ENCODE results near the gene NOB1. TPM values are rescaled to one million over a fixed set of nuclear protein-coding genes. Genes with fewer than 3 reads are reported as not detected.

The NOB1 gene
- total and polyA plus RNA-seq, 2 of the 4 experiments (the other 2 are of a cell fraction) = 47.0 to 58.1 TPM

DNA sequence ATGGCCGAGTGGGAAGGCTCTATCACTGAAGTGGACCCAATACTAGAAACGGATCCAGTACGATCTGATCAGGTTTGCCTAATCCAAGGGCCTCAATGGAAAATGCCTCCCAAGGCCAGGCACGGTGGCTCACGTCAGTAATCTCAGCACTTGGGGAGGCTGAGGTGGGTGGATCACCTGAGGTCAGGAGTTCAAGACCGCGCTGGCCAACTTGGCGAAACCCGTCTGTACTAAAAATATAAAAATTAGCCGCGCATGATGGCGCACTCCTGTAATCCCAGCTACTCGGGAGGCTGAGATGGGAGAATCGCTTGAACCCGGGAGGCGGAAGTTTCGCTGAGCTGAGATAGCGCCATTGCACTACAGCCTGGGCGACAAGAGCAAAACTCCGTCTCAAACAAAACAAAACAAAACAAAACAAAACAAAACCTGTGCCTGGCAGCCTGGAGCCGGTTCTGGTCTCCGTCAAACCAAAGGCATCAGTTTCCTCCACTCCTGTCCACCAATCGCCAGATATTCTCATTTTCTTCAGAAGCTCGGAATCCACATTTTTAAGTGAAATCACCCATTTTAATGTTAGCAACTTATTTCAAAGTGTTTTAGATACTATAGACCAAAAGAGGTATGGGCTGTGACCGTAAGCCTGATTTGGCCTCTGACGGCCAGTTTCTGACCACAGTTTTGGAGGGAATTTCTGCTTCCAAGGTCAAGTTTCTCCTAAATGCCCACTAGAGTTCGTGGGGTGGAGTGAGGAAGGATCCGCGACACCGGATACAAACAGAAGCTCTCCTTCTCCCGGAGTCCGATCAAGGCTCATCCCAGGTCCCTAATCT is 29.0 kb downstream of the NOB1 start:
- peak overlapping the region; percentile 86 to 96 for H4K8ac ChIP-seq (ENCODE audit: low read depth in 2 of 2, low read length in 2 of 2)
- no peaks in the 10 kb centered on the region for H3K9me3 ChIP-seq (ENCODE audit: control insufficient read depth, insufficient read depth, low read length)
- peaks cover 6% of the 10 kb centered on the region for H3K36me3 ChIP-seq (ENCODE audit: control insufficient read depth, insufficient read depth, low read length)
- peak overlapping the region; percentile 83 for H4K91ac ChIP-seq (ENCODE audit: insufficient read depth, low read depth, low read length)
- peak overlapping the region; percentile 97 for H2AK5ac ChIP-seq (ENCODE audit: low read depth, low read length)
- no peak for TF ChIP-seq NFE2L2 (IDR thresholded peaks at IDR 0.05; ENCODE audit: low read depth, low read length)
- no peak for TF ChIP-seq SMC3 (IDR thresholded peaks at IDR 0.05; ENCODE audit: low read depth, low read length)
- no peak for TF ChIP-seq MAFK (IDR thresholded peaks at IDR 0.05; ENCODE audit: low read depth, low read length)
- TF ChIP-seq MAZ (IDR thresholded peaks at IDR 0.05; ENCODE audit: borderline replicate concordance, low read depth, low read length) = no peak
- TF ChIP-seq CEBPB (IDR thresholded peaks at IDR 0.05; ENCODE audit: low read depth, low read length) = no peak
- TF ChIP-seq POLR2A (IDR thresholded peaks at IDR 0.05; ENCODE audit: low read depth, low read length) = no peak
- TF ChIP-seq MXI1 (IDR thresholded peaks at IDR 0.05; ENCODE audit: borderline replicate concordance, low read depth, low read length) = no peak
- TF ChIP-seq RCOR1 (IDR thresholded peaks at IDR 0.05; ENCODE audit: insufficient replicate concordance, low read length) = no peak
- TF ChIP-seq, protein P1, sequence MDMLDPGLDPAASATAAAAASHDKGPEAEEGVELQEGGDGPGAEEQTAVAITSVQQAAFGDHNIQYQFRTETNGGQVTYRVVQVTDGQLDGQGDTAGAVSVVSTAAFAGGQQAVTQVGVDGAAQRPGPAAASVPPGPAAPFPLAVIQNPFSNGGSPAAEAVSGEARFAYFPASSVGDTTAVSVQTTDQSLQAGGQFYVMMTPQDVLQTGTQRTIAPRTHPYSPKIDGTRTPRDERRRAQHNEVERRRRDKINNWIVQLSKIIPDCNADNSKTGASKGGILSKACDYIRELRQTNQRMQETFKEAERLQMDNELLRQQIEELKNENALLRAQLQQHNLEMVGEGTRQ (IDR thresholded peaks at IDR 0.05; ENCODE audit: low read depth, low read length) = no peak
- TF ChIP-seq, protein P2, sequence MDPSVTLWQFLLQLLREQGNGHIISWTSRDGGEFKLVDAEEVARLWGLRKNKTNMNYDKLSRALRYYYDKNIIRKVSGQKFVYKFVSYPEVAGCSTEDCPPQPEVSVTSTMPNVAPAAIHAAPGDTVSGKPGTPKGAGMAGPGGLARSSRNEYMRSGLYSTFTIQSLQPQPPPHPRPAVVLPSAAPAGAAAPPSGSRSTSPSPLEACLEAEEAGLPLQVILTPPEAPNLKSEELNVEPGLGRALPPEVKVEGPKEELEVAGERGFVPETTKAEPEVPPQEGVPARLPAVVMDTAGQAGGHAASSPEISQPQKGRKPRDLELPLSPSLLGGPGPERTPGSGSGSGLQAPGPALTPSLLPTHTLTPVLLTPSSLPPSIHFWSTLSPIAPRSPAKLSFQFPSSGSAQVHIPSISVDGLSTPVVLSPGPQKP (IDR thresholded peaks at IDR 0.05; ENCODE audit: borderline replicate concordance, low read depth, low read length) = no peak
- TF ChIP-seq FOS (IDR thresholded peaks at IDR 0.05; ENCODE audit: low read depth, low read length) = no peak
- peak overlapping the region; percentile 78 for H2BK120ac ChIP-seq (ENCODE audit: low read depth, low read length)
- H3K4me2 ChIP-seq (ENCODE audit: low read depth, low read length) = peak overlapping the region; percentile 78
- peak overlapping the region; percentile 87 for H3K9ac ChIP-seq (ENCODE audit: low read depth, low read length)
- DNase-seq (no peak), ATAC-seq (ENCODE audit: low read depth) (no peak; the same call in 1 of the 2 replicates)
- dilution Hi-C loops (cut with HindIII; ENCODE audit: low sequenced_read_pairs, unreplicated experiment) (no loop called here), in situ Hi-C loops (cut with MboI; ENCODE audit: low sequenced_read_pairs) (no loop called here), intact Hi-C loops (cut with micrococcal nuclease) (loop anchor here (2.0 kb wide), 1 partner anchor 29 kb away; the partner anchor contains the start of gene NOB1)
- H3K23ac ChIP-seq (ENCODE audit: low read depth, low read length) = peak overlapping the region; percentile 57
- peak overlapping the region; percentile 87; the same call in 1 of the 3 replicates for H2BK15ac ChIP-seq (ENCODE audit: low read depth, low read length)
- no peaks in the 10 kb centered on the region for H3K27me3 ChIP-seq (ENCODE audit: control insufficient read depth, insufficient read depth, low read length)
- H3K4ac ChIP-seq (ENCODE audit: low read depth, low read length) = peak overlapping the region; percentile 91
- H2AK9ac ChIP-seq (replicated peaks; ENCODE audit: low read depth, low read length, poor library complexity) = peak overlapping the region; percentile 93
- peak overlapping the region; percentile 63 for H4K5ac ChIP-seq (ENCODE audit: low read depth, low read length)
- TSS peak; percentile 48 for BruUV-seq (replicated peaks)
- POLR2A ChIA-PET (ENCODE audit: unreplicated experiment) = interaction anchor here (0.7 kb wide), 1 partner anchor 344 kb away, joined by 3 read pairs; no protein-coding TSS in a partner anchor
- peak overlapping the region; percentile 58 for H3K4me3 ChIP-seq (ENCODE audit: insufficient read depth, low read depth, low read length)
- peak overlapping the region; percentile 98 for H3K14ac ChIP-seq (replicated peaks; ENCODE audit: low read depth, low read length)
- H2AFZ ChIP-seq (replicated peaks; ENCODE audit: low read length, poor library complexity) = peak overlapping the region; percentile 82
- H3K79me1 ChIP-seq (ENCODE audit: low read depth in 1 of 2, low read length in 2 of 2) = peaks cover 26 to 73% of the 10 kb centered on the region in 2 experiments
- peak overlapping the region; percentile 68 for H3K18ac ChIP-seq (ENCODE audit: low read depth, low read length)
- peaks cover 8% of the 10 kb centered on the region; the same call in 1 of the 2 replicates for H3K4me1 ChIP-seq (ENCODE audit: control insufficient read depth, insufficient read depth, low read length)
- H2BK20ac ChIP-seq (ENCODE audit: low read depth, low read length) = peak overlapping the region; percentile 89; the same call in 1 of the 2 replicates
- CTCF ChIA-PET = interaction anchor here (1.0 to 1.2 kb wide), 2 partner anchors 29 kb away, joined by 3 to 4 read pairs; partner anchors contain the start of gene NOB1
- H3K27ac ChIP-seq (ENCODE audit: insufficient read depth, low read length) = peak overlapping the region; percentile 95
- peak overlapping the region; percentile 92 for H2BK5ac ChIP-seq (ENCODE audit: low read depth, low read length, poor library complexity, severe bottlenecking)
- WGBS, 2 experiments (ENCODE audit: extremely low coverage in 2 of 2, insufficient read length in 1 of 2) = 76% methylated on average over 12 of the region's 32 CpGs; no CpG with 5 or more reads in 1 of the 2 experiments
- H3K9me1 ChIP-seq (ENCODE audit: insufficient read depth, low read length) = 0 out of 2 replicates have a peak, but pooled peaks cover 8% of the 10 kb centered on the region
- peaks cover 31% of the 10 kb centered on the region; the same call in 1 of the 2 replicates for H4K20me1 ChIP-seq (ENCODE audit: insufficient read depth, low read length)
- H3K56ac ChIP-seq (ENCODE audit: extremely low read depth, insufficient read depth, low read length) = peak overlapping the region; percentile 97

Measured in IMR-90 (cell line).